HPDE6-E6E7 (cell line): ENCODE data around the gene NFATC2.

Experiments used
- DNase-seq: peaks from one replicate; pipeline ENCODE4 v3.0.0; 2011; ENCODE audit warnings: missing footprints; ENCODE audit errors: extremely low spot score

Gene NFATC2

GRCh38 chr20:51377132-51377531, 165.4 kb downstream of the NFATC2 start:
- no peak for DNase-seq

- no peak for DNase-seq
Observed at GRCh38 chr20:51376111-51376510, 166.4 kb downstream of the NFATC2 start.

GRCh38 chr20:51375561-51375960, 167.0 kb downstream of the NFATC2 start:
- DNase-seq: no peak

- DNase-seq: no peak
Observed at GRCh38 chr20:51374961-51375360, 167.6 kb downstream of the NFATC2 start.

GRCh38 chr20:51374456-51374830, 168.1 kb downstream of the NFATC2 start:
- DNase-seq: no peak

- no peak for DNase-seq
Observed at GRCh38 chr20:51373713-51374455, 168.6 kb downstream of the NFATC2 start.

- no peak for DNase-seq
Observed at GRCh38 chr20:51372966-51373365, 169.6 kb downstream of the NFATC2 start.

GRCh38 chr20:51372176-51372803, 170.2 kb downstream of the NFATC2 start:
- DNase-seq: peak; percentile 99

GRCh38 chr20:51371720-51372119, 170.8 kb downstream of the NFATC2 start:
- DNase-seq: no peak

- no peak for DNase-seq
Observed at GRCh38 chr20:51369503-51369902, 173.0 kb downstream of the NFATC2 start.

- DNase-seq: no peak
Observed at GRCh38 chr20:51368461-51369211, 173.9 kb downstream of the NFATC2 start.

GRCh38 chr20:51366155-51366886, 176.2 kb downstream of the NFATC2 start:
- peak; percentile 97 for DNase-seq

GRCh38 chr20:51365670-51366069, 176.8 kb downstream of the NFATC2 start:
- DNase-seq: no peak

GRCh38 chr20:51363813-51364212, 178.7 kb downstream of the NFATC2 start:
- DNase-seq: no peak

- DNase-seq: no peak
Observed at GRCh38 chr20:51363378-51363777, 179.1 kb downstream of the NFATC2 start.

GRCh38 chr20:51362254-51362653, 180.3 kb downstream of the NFATC2 start:
- DNase-seq: no peak

GRCh38 chr20:51361258-51361657, 181.3 kb downstream of the NFATC2 start:
- no peak for DNase-seq

GRCh38 chr20:51360451-51361201, 181.9 kb downstream of the NFATC2 start:
- peak; percentile 95 for DNase-seq

- DNase-seq: no peak
Observed at GRCh38 chr20:51359947-51360346, 182.6 kb downstream of the NFATC2 start.

GRCh38 chr20:51359401-51359800, 183.1 kb downstream of the NFATC2 start:
- DNase-seq: no peak

- no peak for DNase-seq
Observed at GRCh38 chr20:51358032-51358724, 184.3 kb downstream of the NFATC2 start.
